ENCODE data around the gene CLN6.

DNA sequence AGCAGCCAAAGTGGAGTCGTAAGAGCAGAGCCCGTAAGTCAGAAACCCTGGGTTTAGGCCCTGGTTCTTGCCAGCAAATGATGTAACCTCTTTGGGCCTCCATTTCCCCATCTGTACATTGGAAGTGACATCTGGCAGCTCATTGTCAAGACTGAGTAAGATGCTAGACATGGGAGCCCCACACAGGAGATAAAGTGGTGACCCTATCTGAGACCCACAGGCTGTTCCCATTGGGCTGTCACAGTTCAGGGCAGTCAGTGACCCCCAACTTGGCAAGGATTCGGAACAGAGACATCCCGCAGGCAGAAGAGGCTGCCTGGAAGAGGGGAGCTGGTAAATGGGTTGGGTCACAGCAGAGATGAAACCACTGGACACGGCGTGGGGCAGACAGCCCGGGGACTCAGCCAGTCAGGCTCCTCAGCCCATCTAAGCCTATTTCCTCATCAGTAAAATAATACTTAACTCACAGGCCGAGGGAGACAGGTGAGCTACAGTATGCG is 1.8 kb downstream of the CLN6 start:
- TF ChIP-seq EZH2phosphoT487 (IDR thresholded peaks at IDR 0.05) (no peak), EZH2 (IDR thresholded peaks at IDR 0.05) (no peak)
